NCI-H2227 treated with DMSO at 0.1 percent for 48 hours (cell line): Measurements from ENCODE around the gene ZNF662.

Source experiments
- DNase-seq: peaks from one replicate; lab custom pipeline; 2025; lab: John Stamatoyannopoulos, UW

The ZNF662 gene

GRCh38 chr3:42936157-42936981 lies 30.4 kb downstream of the ZNF662 start:
- no peak for DNase-seq

- DNase-seq = no peak
These were observed 31.4 kb downstream of the ZNF662 start for GRCh38 chr3:42937334-42937733.

GRCh38 chr3:42942693-42943092 lies 36.8 kb downstream of the ZNF662 start:
- DNase-seq = no peak

GRCh38 chr3:42946050-42946449 lies 40.1 kb downstream of the ZNF662 start:
- DNase-seq = no peak

GRCh38 chr3:42957573-42957972 lies 51.6 kb downstream of the ZNF662 start:
- DNase-seq = no peak

GRCh38 chr3:42960282-42960681 lies 54.3 kb downstream of the ZNF662 start:
- DNase-seq = no peak

GRCh38 chr3:42960786-42961185 lies 54.8 kb downstream of the ZNF662 start:
- DNase-seq = no peak

GRCh38 chr3:42961633-42962032 lies 55.7 kb downstream of the ZNF662 start:
- DNase-seq = peak; percentile 30

- no peak for DNase-seq
These were observed 57.3 kb downstream of the ZNF662 start for GRCh38 chr3:42963269-42963668.

GRCh38 chr3:42964266-42964665 lies 58.3 kb downstream of the ZNF662 start:
- DNase-seq = no peak
